ENCODE measurements around the gene WFDC2.
"Not testable (repeated sequence)": the region's sequence is repeated elsewhere in the genome, so short reads cannot be mapped to it uniquely, and the experiment has no call there.

WFDC2 gene

GRCh38 chr20:45452772-45453691 lies 16.5 kb upstream of the WFDC2 start:
- no peak for DNase-seq

GRCh38 chr20:45456632-45457031 lies 12.9 kb upstream of the WFDC2 start:
- peak in 1 of 2 donors; percentile 36 for DNase-seq

- DNase-seq, result no peak
Observed at GRCh38 chr20:45459606-45460005, 9.9 kb upstream of the WFDC2 start.

GRCh38 chr20:45461225-45461624 lies 8.3 kb upstream of the WFDC2 start:
- no peak for DNase-seq

- no peak for DNase-seq
Observed at GRCh38 chr20:45462711-45463509, 6.6 kb upstream of the WFDC2 start.

- DNase-seq, result no peak
Observed at GRCh38 chr20:45463709-45464108, 5.8 kb upstream of the WFDC2 start.

GRCh38 chr20:45465491-45466266 lies 3.9 kb upstream of the WFDC2 start:
- DNase-seq, result no peak

GRCh38 chr20:45467172-45467571 lies 2.4 kb upstream of the WFDC2 start:
- DNase-seq, result no peak

GRCh38 chr20:45467861-45468260 lies 1.7 kb upstream of the WFDC2 start:
- DNase-seq, result no peak

GRCh38 chr20:45470262-45470931 lies 844 bp downstream of the WFDC2 start:
- no peak for DNase-seq

GRCh38 chr20:45470937-45471336 lies 1.4 kb downstream of the WFDC2 start:
- DNase-seq, result no peak

- DNase-seq, result not testable (repeated sequence)
Observed at GRCh38 chr20:45472286-45472685, 2.7 kb downstream of the WFDC2 start.

- DNase-seq, result not testable (repeated sequence)
Observed at GRCh38 chr20:45477530-45478148, 8.1 kb downstream of the WFDC2 start.

GRCh38 chr20:45479822-45480221 lies 10.3 kb downstream of the WFDC2 start:
- DNase-seq, result no peak

GRCh38 chr20:45484676-45485075 lies 15.1 kb downstream of the WFDC2 start:
- no peak for DNase-seq

- DNase-seq, result no peak
Observed at GRCh38 chr20:45485388-45485787, 15.8 kb downstream of the WFDC2 start.

GRCh38 chr20:45487231-45487635 lies 17.7 kb downstream of the WFDC2 start:
- DNase-seq, result no peak

- no peak for DNase-seq
Observed at GRCh38 chr20:45489083-45489531, 19.6 kb downstream of the WFDC2 start.

GRCh38 chr20:45495501-45495941 lies 26.0 kb downstream of the WFDC2 start:
- no peak for DNase-seq

GRCh38 chr20:45496166-45496565 lies 26.6 kb downstream of the WFDC2 start:
- no peak for DNase-seq

GRCh38 chr20:45497971-45498494 lies 28.5 kb downstream of the WFDC2 start:
- DNase-seq, result no peak

- no peak for DNase-seq
Observed at GRCh38 chr20:45500022-45500421, 30.5 kb downstream of the WFDC2 start.

Data from CD4-positive, alpha-beta T cell treated with Interferon alpha-2 for 1 hour (primary cell).